Measurements from ENCODE around the gene IRX4. TPM values are rescaled to one million over a fixed set of nuclear protein-coding genes. Genes with fewer than 3 reads are reported as not detected.

Gene IRX4
- total and polyA plus RNA-seq, 9 of the 15 experiments (the other 6 are each of a cell fraction or from before 2014, with no cell fraction given): not detected

DNA sequence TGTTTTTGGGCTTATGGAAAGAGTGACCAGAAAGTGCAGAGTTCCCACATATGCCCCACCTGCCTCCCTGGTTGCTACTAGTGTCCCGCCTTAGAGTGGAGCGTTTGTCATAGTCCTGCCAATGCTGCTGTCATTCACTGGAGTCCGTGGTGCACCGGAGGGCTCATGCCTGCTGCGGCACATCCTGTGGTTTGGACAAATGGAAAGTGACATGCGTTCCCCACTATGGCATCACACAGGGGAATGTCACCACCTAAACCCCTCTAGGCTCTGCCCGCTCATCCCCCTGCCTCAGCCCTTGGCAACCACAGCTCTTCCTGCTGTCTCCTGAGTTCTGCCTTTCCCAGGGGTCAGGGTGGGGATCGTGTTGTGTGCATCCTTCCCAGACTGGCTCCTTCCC, 29.2 kb downstream of the IRX4 start:
- in situ Hi-C loops (cut with MboI): no loop called here
- no peak overlapping the region for H2AFZ ChIP-seq (ENCODE audit: low read depth, low read length)
- H3K27me3 ChIP-seq (ENCODE audit: control insufficient read depth in 2 of 2, insufficient read depth in 2 of 2, low read length in 2 of 2): peaks cover 55 to 76% of the 10 kb centered on the region in 2 experiments

More for the DNA sequence above, 29.2 kb downstream of the IRX4 start:
- no peaks in the 10 kb centered on the region for H3K9me1 ChIP-seq (ENCODE audit: control insufficient read depth, insufficient read depth, low read length)
- H3K9me3 ChIP-seq (replicated peaks; ENCODE audit: control insufficient read depth, insufficient read depth, low read depth, low read length): peaks cover 2% of the 10 kb centered on the region
- peaks cover 0 to 3% of the 10 kb centered on the region in 2 experiments; a peak in 1 of 5 replicates for H3K4me1 ChIP-seq (replicated peaks in 1 of 2; ENCODE audit: control insufficient read depth in 2 of 2, insufficient read depth in 2 of 2, low read length in 2 of 2)
- no peak for TF ChIP-seq PYGO2 (tag; IDR thresholded peaks at IDR 0.05)
- TF ChIP-seq ZNF785 (CRISPR knock-in tag; IDR thresholded peaks at IDR 0.05): no peak
- no peak for TF ChIP-seq POU5F1 (IDR thresholded peaks at IDR 0.05; ENCODE audit: borderline replicate concordance, low read depth, low read length, partially characterized antibody)
- TF ChIP-seq SAP30 (IDR thresholded peaks at IDR 0.05; ENCODE audit: borderline replicate concordance, insufficient read depth, low read depth, low read length, poor library complexity, severe bottlenecking): no peak
- no peak for TF ChIP-seq ZBTB17 (CRISPR knock-in tag; IDR thresholded peaks at IDR 0.05)
- TF ChIP-seq, protein P1, sequence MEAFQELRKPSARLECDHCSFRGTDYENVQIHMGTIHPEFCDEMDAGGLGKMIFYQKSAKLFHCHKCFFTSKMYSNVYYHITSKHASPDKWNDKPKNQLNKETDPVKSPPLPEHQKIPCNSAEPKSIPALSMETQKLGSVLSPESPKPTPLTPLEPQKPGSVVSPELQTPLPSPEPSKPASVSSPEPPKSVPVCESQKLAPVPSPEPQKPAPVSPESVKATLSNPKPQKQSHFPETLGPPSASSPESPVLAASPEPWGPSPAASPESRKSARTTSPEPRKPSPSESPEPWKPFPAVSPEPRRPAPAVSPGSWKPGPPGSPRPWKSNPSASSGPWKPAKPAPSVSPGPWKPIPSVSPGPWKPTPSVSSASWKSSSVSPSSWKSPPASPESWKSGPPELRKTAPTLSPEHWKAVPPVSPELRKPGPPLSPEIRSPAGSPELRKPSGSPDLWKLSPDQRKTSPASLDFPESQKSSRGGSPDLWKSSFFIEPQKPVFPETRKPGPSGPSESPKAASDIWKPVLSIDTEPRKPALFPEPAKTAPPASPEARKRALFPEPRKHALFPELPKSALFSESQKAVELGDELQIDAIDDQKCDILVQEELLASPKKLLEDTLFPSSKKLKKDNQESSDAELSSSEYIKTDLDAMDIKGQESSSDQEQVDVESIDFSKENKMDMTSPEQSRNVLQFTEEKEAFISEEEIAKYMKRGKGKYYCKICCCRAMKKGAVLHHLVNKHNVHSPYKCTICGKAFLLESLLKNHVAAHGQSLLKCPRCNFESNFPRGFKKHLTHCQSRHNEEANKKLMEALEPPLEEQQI (IDR thresholded peaks at IDR 0.05): no peak
- TF ChIP-seq, protein P2, sequence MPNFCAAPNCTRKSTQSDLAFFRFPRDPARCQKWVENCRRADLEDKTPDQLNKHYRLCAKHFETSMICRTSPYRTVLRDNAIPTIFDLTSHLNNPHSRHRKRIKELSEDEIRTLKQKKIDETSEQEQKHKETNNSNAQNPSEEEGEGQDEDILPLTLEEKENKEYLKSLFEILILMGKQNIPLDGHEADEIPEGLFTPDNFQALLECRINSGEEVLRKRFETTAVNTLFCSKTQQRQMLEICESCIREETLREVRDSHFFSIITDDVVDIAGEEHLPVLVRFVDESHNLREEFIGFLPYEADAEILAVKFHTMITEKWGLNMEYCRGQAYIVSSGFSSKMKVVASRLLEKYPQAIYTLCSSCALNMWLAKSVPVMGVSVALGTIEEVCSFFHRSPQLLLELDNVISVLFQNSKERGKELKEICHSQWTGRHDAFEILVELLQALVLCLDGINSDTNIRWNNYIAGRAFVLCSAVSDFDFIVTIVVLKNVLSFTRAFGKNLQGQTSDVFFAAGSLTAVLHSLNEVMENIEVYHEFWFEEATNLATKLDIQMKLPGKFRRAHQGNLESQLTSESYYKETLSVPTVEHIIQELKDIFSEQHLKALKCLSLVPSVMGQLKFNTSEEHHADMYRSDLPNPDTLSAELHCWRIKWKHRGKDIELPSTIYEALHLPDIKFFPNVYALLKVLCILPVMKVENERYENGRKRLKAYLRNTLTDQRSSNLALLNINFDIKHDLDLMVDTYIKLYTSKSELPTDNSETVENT (CRISPR knock-in tag; IDR thresholded peaks at IDR 0.05): no peak
- no peak for TF ChIP-seq KAT2B (IDR thresholded peaks at IDR 0.05; ENCODE audit: low read depth, low read length)
- TF ChIP-seq TAF7 (tag; IDR thresholded peaks at IDR 0.05): no peak
- TF ChIP-seq RBM25 (IDR thresholded peaks at IDR 0.05; ENCODE audit: low read depth, low read length, severe bottlenecking): no peak
- no peak for TF ChIP-seq MXI1 (IDR thresholded peaks at IDR 0.05; ENCODE audit: low read depth, low read length)
- no peak for TF ChIP-seq ZNF121 (CRISPR knock-in tag; conservative IDR thresholded peaks at IDR 0.05)
- no peak for TF ChIP-seq GATAD2A (IDR thresholded peaks at IDR 0.05)
- no peak for FAIRE-seq
- WGBS (ENCODE audit: insufficient coverage, low coverage, missing lambda C conversion rate): 2% methylated on average over 8 of the region's 8 CpGs
- H3K4me2 ChIP-seq (ENCODE audit: insufficient read depth, low read length): no peak overlapping the region
- no peak for ATAC-seq
- POLR2A ChIA-PET: no interaction called here
- DNase-seq (ENCODE audit: extremely low read depth in 1 of 4, low spot score in 3 of 4): no peak
- H3K79me2 ChIP-seq (ENCODE audit: control insufficient read depth, insufficient read depth, low read length): no peaks in the 10 kb centered on the region
- H3K9ac ChIP-seq (ENCODE audit: insufficient read depth in 1 of 2, low read depth in 2 of 2, low read length in 2 of 2): no peak overlapping the region
- intact Hi-C loops (cut with micrococcal nuclease): no loop called here
- no peaks in the 10 kb centered on the region for H3K36me3 ChIP-seq (ENCODE audit: control insufficient read depth, insufficient read depth, low read length)
- CTCF ChIA-PET (ENCODE audit: low intra/inter-chr PET ratio): no interaction called here
- BruUV-seq (replicated peaks): no TSS peak
- no peak overlapping the region for H3K27ac ChIP-seq (ENCODE audit: extremely low read depth, low read depth, low read length)
- peaks cover 18% of the 10 kb centered on the region for H4K20me1 ChIP-seq (replicated peaks; ENCODE audit: control insufficient read depth, insufficient read depth, low read length)
- H3K4me3 ChIP-seq: no peak overlapping the region

Data from K562 (cell line).